Measurements from ENCODE around the gene CEP63. TPM values are rescaled to one million over a fixed set of nuclear protein-coding genes. Genes with fewer than 3 reads are reported as not detected.

The CEP63 gene
- total and polyA plus RNA-seq, 2 of the 8 experiments (the other 6 are each of a cell fraction or from before 2014, with no cell fraction given): 5.3 to 18.2 TPM

DNA sequence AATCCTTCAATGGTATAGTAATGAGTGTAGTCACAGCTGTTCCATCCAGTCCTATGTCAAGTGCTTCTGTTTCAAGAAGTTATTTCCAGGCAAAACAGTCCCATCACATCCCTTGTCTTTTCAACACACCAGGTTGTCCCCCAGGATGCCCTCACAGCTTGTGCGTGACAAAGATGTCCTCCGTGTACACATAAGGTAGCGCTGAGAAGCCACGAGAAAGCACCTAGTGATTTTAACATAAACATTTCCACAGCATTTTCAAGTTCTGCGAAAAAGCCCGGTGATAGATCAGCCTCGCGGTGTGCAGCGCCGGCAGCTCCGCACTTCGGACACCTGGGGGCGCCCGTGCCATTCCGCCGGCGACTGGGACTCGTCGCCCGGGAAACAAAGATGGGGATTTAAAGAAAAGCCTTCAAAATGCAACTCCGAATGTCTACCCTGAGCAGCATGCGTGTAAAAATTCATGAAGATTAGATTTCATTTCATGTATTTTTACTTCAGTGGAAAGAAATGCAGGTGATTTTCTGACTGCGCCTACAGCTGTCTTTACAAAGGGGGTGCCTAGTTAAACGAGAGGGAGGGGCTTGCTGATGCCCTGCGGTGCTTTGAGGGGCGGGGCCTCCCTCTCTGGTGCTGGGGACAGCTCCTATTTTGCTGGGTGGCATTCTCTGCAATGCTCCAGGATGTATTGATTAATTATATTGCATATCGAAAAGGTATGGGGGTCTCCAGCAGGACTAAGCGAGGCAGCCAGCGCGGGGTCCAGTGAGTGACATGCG, 115.0 kb downstream of the CEP63 start:
- H4K8ac ChIP-seq (ENCODE audit: extremely low read depth, insufficient read depth, low read length): no peak overlapping the region
- no peak overlapping the region for H4K5ac ChIP-seq (ENCODE audit: insufficient read length, low read depth, low read length)
- peaks cover 0 to 10% (median 2%) of the 10 kb centered on the region in 4 experiments; a peak in 3 of 7 replicates for H3K4me1 ChIP-seq (replicated peaks in 1 of 4; ENCODE audit: control insufficient read depth in 3 of 4, insufficient read depth in 4 of 4, low read length in 3 of 4)
- no peak overlapping the region for H3K4ac ChIP-seq (replicated peaks; ENCODE audit: insufficient read length, low read depth, low read length)
- ChIA-PET CTCF (ENCODE audit: partially characterized antibody) (interaction anchor here (0.5 to 13.3 kb wide), 55 partner anchors 8 to 1294 kb away, joined by 3 to 197 read pairs (median 4); partner anchors contain the start of genes EPHB1 and KY), POLR2A (ENCODE audit: partially characterized antibody) (interaction anchor here (0.8 to 1.3 kb wide), 3 partner anchors 14 to 43 kb away, joined by 3 to 5 read pairs (median 3); no protein-coding TSS in a partner anchor)
- no peak overlapping the region for H2BK120ac ChIP-seq (replicated peaks; ENCODE audit: low read depth, low read length)
- no peaks in the 10 kb centered on the region for H3K36me3 ChIP-seq (ENCODE audit: control insufficient read depth in 2 of 4, insufficient read depth in 4 of 4, low read length in 3 of 4)
- H3K27ac ChIP-seq (ENCODE audit: low read depth, low read length): no peak overlapping the region
- DNase-seq (ENCODE audit: low read depth in 1 of 2, low spot score in 2 of 2) (peak in 1 of 2 experiments; percentile 89), FAIRE-seq (peak; percentile 63)
- no peak overlapping the region for H2BK12ac ChIP-seq (ENCODE audit: low read depth, low read length)
- H3K9ac ChIP-seq (replicated peaks in 1 of 4; ENCODE audit: extremely low read depth in 1 of 4, low read depth in 3 of 4, low read length in 3 of 4): no peak overlapping the region
- no peak overlapping the region for H2BK5ac ChIP-seq (ENCODE audit: low read depth, low read length)
- peaks cover 0 to 5% (median 2%) of the 10 kb centered on the region in 4 experiments; a peak in 2 of 7 replicates for H3K27me3 ChIP-seq (replicated peaks in 1 of 4; ENCODE audit: control insufficient read depth in 3 of 4, extremely low read depth in 1 of 4, insufficient read depth in 3 of 4, low read length in 3 of 4)
- no peaks in the 10 kb centered on the region for H3K23me2 ChIP-seq (ENCODE audit: low read depth, low read length)
- H3K79me2 ChIP-seq (ENCODE audit: control insufficient read depth in 1 of 2, insufficient read depth in 2 of 2, low read length in 2 of 2): no peaks in the 10 kb centered on the region
- H2AFZ ChIP-seq (ENCODE audit: low read length): 0 out of 2 replicates have a peak overlapping the region, but pooled peaks have one; percentile 37
- WGBS, 2 experiments (ENCODE audit: extremely low coverage in 1 of 2, insufficient coverage in 1 of 2, insufficient read length in 1 of 2, insufficient replicate concordance in 2 of 2, low coverage in 1 of 2, low lambda C conversion rate in 2 of 2, missing lambda C conversion rate in 1 of 2): 18% methylated on average over 31 of the region's 31 CpGs; no CpG with 5 or more reads in 1 of the 2 experiments
- no peak overlapping the region for H3K18ac ChIP-seq (ENCODE audit: extremely low read depth, low read length)
- H3K79me1 ChIP-seq (ENCODE audit: low read depth, low read length): no peaks in the 10 kb centered on the region
- peak overlapping the region in 3 of 4 experiments; percentile 19 to 53 (median 27); a peak in 5 of 8 replicates for H3K4me3 ChIP-seq (ENCODE audit: extremely low read depth in 1 of 4, insufficient read depth in 2 of 4, low read depth in 3 of 4, low read length in 4 of 4)
- peaks cover 0 to 3% of the 10 kb centered on the region in 2 experiments for H4K20me1 ChIP-seq (replicated peaks in 1 of 2; ENCODE audit: control insufficient read depth in 1 of 2, insufficient read depth in 2 of 2, low read length in 2 of 2)
- no peak overlapping the region for H2AK5ac ChIP-seq (ENCODE audit: low read depth, low read length)
- no peak overlapping the region for H3K56ac ChIP-seq (replicated peaks; ENCODE audit: insufficient read length, low read depth, low read length)
- H3K4me2 ChIP-seq (ENCODE audit: insufficient read depth in 1 of 2, low read depth in 2 of 2, low read length in 2 of 2): peak overlapping the region; percentile 4 to 56; a peak in 2 of 4 replicates
- no peak overlapping the region for H4K91ac ChIP-seq (replicated peaks; ENCODE audit: insufficient read length, low read length)
- no peak overlapping the region for H3K14ac ChIP-seq (ENCODE audit: insufficient read length)
- no peak overlapping the region for H3K23ac ChIP-seq (ENCODE audit: insufficient read length)
- no peak overlapping the region for H2BK20ac ChIP-seq (ENCODE audit: low read length)
- H2BK15ac ChIP-seq (ENCODE audit: low read length): no peak overlapping the region
- no peaks in the 10 kb centered on the region for H3K9me3 ChIP-seq (ENCODE audit: insufficient read depth in 2 of 2, low read depth in 1 of 2, low read length in 1 of 2)
- no peak for TF ChIP-seq JUN (IDR thresholded peaks at IDR 0.05; ENCODE audit: low read depth, low read length)
- TF ChIP-seq PHF8 (conservative IDR thresholded peaks at IDR 0.05; ENCODE audit: low read depth, low read length): no peak
- no peak for TF ChIP-seq BACH1 (IDR thresholded peaks at IDR 0.05; ENCODE audit: low read length)
- TF ChIP-seq, protein P1, sequence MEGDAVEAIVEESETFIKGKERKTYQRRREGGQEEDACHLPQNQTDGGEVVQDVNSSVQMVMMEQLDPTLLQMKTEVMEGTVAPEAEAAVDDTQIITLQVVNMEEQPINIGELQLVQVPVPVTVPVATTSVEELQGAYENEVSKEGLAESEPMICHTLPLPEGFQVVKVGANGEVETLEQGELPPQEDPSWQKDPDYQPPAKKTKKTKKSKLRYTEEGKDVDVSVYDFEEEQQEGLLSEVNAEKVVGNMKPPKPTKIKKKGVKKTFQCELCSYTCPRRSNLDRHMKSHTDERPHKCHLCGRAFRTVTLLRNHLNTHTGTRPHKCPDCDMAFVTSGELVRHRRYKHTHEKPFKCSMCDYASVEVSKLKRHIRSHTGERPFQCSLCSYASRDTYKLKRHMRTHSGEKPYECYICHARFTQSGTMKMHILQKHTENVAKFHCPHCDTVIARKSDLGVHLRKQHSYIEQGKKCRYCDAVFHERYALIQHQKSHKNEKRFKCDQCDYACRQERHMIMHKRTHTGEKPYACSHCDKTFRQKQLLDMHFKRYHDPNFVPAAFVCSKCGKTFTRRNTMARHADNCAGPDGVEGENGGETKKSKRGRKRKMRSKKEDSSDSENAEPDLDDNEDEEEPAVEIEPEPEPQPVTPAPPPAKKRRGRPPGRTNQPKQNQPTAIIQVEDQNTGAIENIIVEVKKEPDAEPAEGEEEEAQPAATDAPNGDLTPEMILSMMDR (IDR thresholded peaks at IDR 0.05; ENCODE audit: control extremely low read depth in 1 of 3, insufficient read depth in 1 of 3, low read depth in 1 of 3, low read length in 3 of 3): peak in 2 of 3 experiments; percentile 86 to 93; a peak in 3 of 4 replicates
- TF ChIP-seq RAD21 (IDR thresholded peaks at IDR 0.05 in 1 of 2, conservative IDR thresholded peaks at IDR 0.05 in 1 of 2; ENCODE audit: low read depth in 2 of 2, low read length in 2 of 2): peak; percentile 96 to 97
- TF ChIP-seq TCF12 (IDR thresholded peaks at IDR 0.05; ENCODE audit: low read depth, low read length): no peak
- TF ChIP-seq TAF7 (optimal IDR thresholded peaks at IDR 0.05; ENCODE audit: borderline replicate concordance, low read depth, low read length): no peak
- TF ChIP-seq NRF1 (IDR thresholded peaks at IDR 0.05; ENCODE audit: low read depth, low read length): no peak

All from H1 (cell line).